ENCODE measurements around the gene RIMBP3C.
A peak's percentile ranks its signal among the peaks of the same experiment; 100 is the strongest.
"Not testable (repeated sequence)": the region's sequence is repeated elsewhere in the genome, so short reads cannot be mapped to it uniquely, and the experiment has no call there.

The RIMBP3C gene

GRCh38 chr22:21551361-21551760, at the start of gene RIMBP3C:
TSS of gene RIMBP3C (minus strand) at chr22:21551461. CDS start at chr22:21550976, 485 bp downstream.
- not testable (repeated sequence) for H3K27me3 ChIP-seq; H3K4me1 ChIP-seq (ENCODE audit: control insufficient read depth in 1 of 2, insufficient read depth in 1 of 2, low read depth in 1 of 2, low read length in 1 of 2)

GRCh38 chr22:21599053-21599893, 48.0 kb upstream of the RIMBP3C start:
- peaks cover 20% of the 10 kb centered on the region for H3K36me3 ChIP-seq
- no peak overlapping the region for H3K4me3 ChIP-seq (ENCODE audit: low read depth in 1 of 2, low read length in 1 of 2)

More at GRCh38 chr22:21551361-21551760, at the start of gene RIMBP3C:
- H3K9me3 ChIP-seq; H3K36me3 ChIP-seq; H3K4me3 ChIP-seq (ENCODE audit: low read depth in 1 of 2, low read length in 1 of 2); H3K27ac ChIP-seq: not testable (repeated sequence)

GRCh38 chr22:21598302-21598701, 47.0 kb upstream of the RIMBP3C start:
- Histone ChIP-seq H3K4me1 (ENCODE audit: control insufficient read depth in 1 of 2, insufficient read depth in 1 of 2, low read depth in 1 of 2, low read length in 1 of 2) (peaks cover 30 to 31% of the 10 kb centered on the region in 2 experiments), H3K9me3 (no peaks in the 10 kb centered on the region), H3K36me3 (peaks cover 29% of the 10 kb centered on the region), H3K27me3 (no peaks in the 10 kb centered on the region), H3K27ac (peak overlapping the region; percentile 68), H3K4me3 (ENCODE audit: low read depth in 1 of 2, low read length in 1 of 2) (no peak overlapping the region)
- TF ChIP-seq CTCF (IDR thresholded peaks at IDR 0.05) = no peak

More at GRCh38 chr22:21599053-21599893, 48.0 kb upstream of the RIMBP3C start:
- Histone ChIP-seq H3K27ac (peak overlapping the region; percentile 68), H3K9me3 (no peaks in the 10 kb centered on the region), H3K4me1 (ENCODE audit: control insufficient read depth in 1 of 2, insufficient read depth in 1 of 2, low read depth in 1 of 2, low read length in 1 of 2) (peaks cover 35 to 37% of the 10 kb centered on the region in 2 experiments), H3K27me3 (no peaks in the 10 kb centered on the region)
- no peak for TF ChIP-seq CTCF (IDR thresholded peaks at IDR 0.05)

- H3K27me3 ChIP-seq; H3K4me3 ChIP-seq (ENCODE audit: low read depth in 1 of 2, low read length in 1 of 2); H3K9me3 ChIP-seq: not testable (repeated sequence)
- Histone ChIP-seq H3K27ac (peak overlapping the region; percentile 30), H3K36me3 (peaks cover 40% of the 10 kb centered on the region), H3K4me1 (ENCODE audit: control insufficient read depth in 1 of 2, insufficient read depth in 1 of 2, low read depth in 1 of 2, low read length in 1 of 2) (peaks cover 29 to 36% of the 10 kb centered on the region in 2 experiments)
Observed at GRCh38 chr22:21596356-21597135, 45.3 kb upstream of the RIMBP3C start.

- Histone ChIP-seq H3K9me3 (no peaks in the 10 kb centered on the region), H3K36me3 (peaks cover 40% of the 10 kb centered on the region), H3K27me3 (no peaks in the 10 kb centered on the region), H3K4me3 (ENCODE audit: low read depth in 1 of 2, low read length in 1 of 2) (no peak overlapping the region), H3K27ac (no peak overlapping the region), H3K4me1 (ENCODE audit: control insufficient read depth in 1 of 2, insufficient read depth in 1 of 2, low read depth in 1 of 2, low read length in 1 of 2) (peaks cover 36 to 43% of the 10 kb centered on the region in 2 experiments)
- no peak for TF ChIP-seq CTCF (IDR thresholded peaks at IDR 0.05)
Observed at GRCh38 chr22:21594865-21595452, 43.7 kb upstream of the RIMBP3C start.

GRCh38 chr22:21593406-21594232, 42.4 kb upstream of the RIMBP3C start:
- Histone ChIP-seq H3K27ac (no peak overlapping the region), H3K36me3 (peaks cover 40% of the 10 kb centered on the region)
- TF ChIP-seq CTCF (IDR thresholded peaks at IDR 0.05) = no peak

More at GRCh38 chr22:21593406-21594232, 42.4 kb upstream of the RIMBP3C start:
- H3K9me3 ChIP-seq = no peaks in the 10 kb centered on the region
- H3K4me1 ChIP-seq (ENCODE audit: control insufficient read depth in 1 of 2, insufficient read depth in 1 of 2, low read depth in 1 of 2, low read length in 1 of 2) = peaks cover 36 to 45% of the 10 kb centered on the region in 2 experiments
- no peak overlapping the region for H3K4me3 ChIP-seq (ENCODE audit: low read depth in 1 of 2, low read length in 1 of 2)
- no peaks in the 10 kb centered on the region for H3K27me3 ChIP-seq
